Activated T-cell treated with anti-CD3 and anti-CD28 coated beads for 1 hour (primary cell): ENCODE data around the gene KIAA1328.

Experiments used
- DNase-seq: peaks from one replicate; pipeline ENCODE4 v3.0.0-alpha.2; 2020; ENCODE audit warnings: low read depth

Gene KIAA1328

DNA sequence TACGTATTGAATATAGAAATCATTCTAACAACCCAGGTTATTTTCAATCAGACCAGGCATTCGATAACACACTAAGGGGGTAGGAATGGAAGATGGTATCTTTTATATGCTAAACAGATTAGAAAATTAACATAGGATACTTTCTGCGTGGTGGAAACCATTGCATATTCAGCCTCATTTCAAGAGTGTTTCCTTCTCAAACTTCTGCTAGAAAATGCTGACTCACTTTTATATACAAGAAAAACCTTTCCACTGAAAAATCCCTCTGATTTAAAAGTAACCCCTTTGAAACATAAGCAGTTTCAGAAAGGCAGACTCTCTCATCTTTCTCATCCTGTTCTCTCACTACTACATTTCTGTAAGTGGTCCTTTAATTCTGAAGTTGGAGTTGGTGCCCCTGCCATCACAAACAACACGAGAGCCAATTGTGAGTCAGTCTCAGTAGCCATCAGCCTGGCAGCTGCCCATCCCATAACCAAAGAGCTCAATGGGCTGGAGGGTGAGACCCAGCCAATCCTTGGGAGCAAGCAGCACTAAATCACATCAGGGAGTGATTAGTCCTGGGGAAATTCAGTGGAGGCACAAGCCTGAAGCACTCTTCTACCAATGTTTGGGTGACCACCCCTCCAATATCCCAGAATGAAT lies 393.5 kb downstream of the KIAA1328 start:
- DNase-seq: no peak

DNA sequence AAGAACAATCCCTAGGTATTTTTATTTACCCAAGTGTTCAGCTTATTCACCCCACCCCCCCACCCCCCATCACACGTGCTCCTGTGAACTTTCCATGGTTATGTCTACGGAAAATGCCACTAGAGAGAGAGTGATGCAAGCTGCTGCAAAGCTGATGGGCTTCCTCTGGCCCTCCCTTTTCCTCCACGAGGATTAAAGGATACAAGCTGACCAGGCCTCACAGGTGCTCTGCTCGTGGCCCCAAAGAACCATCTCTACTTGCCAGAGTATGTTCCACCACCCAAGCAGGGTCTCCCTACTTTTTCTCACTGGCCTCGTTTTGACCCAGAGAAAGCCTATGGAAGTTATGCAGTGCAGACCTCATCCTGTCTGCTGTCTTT lies 394.1 kb downstream of the KIAA1328 start:
- no peak for DNase-seq

DNA sequence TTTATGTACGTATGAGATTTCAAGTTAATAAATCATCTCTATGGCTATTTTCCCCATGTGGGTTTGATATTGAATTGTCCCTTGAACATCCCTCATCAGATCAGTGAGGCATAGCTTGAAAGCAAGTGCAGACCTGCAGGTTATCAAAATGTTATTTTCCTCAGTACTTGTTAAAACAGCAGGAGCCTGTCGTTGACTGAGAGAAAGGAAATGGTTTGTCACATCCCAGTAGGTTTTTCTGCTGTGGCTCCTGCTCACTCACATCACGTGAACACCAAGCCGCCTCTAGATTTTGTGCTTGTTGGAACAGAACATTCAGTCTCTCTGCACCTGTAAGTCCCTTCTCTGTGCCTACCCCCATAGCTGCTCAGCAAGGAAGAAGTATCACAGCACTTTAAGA lies 396.4 kb downstream of the KIAA1328 start:
- no peak for DNase-seq

DNA sequence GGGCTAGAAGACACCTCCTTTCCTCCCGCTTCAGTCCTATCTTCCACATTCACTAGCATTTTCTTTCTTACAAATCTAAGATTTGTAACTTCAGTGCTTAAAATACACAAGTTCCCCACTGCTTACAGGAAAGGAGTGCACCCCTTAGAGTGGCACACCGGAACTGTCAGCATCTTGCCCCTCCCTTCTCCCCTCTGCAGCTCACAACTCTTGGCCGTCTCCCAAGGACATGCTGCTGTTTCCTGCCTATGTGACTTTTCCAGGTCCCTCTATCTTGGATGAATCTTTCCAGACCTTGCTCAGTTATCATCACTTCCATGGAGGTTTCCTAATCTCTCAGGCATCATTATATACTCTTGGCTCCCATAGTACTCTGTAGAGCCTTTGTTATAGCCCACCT lies 401.8 kb downstream of the KIAA1328 start:
- DNase-seq: no peak

DNA sequence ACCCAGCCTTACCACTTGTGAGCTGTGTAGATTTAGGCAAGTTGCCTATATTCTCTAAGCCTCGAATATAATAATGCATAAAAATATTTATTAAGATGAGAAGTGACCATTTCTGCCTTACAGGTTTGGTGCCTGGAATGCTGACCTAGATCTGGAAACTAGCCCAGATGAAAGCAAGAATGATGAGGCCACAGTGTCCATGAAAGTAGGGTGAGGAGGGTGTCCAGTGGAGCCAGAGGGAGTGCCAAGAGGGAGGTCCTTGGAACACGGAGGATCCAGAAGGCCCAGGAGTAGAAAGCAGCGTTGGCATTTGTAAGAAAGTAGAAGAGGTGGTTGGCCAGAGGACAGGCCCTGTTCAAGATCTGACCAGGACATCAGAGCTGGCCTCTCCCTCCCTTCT lies 402.3 kb downstream of the KIAA1328 start:
- no peak for DNase-seq

DNA sequence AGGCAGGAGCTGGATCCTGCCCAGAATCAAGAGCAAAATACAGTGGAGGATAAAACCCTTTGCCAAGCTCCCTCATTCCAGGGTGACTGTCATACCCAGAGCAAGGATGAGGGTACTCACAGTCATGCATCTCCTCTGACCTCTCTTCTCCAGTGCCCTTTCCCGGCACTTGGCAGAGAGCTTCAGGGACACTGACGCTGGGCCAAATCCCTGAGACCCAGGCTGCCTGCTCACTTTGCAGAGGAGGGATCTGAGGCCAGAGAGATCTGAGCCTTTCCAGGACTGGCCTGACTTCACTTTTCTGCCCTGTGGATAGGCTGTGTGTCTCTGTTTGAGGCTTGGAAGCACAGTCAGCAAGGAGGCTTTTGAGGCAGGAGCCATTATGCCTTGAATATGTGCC lies 406.7 kb downstream of the KIAA1328 start:
- DNase-seq: no peak

DNA sequence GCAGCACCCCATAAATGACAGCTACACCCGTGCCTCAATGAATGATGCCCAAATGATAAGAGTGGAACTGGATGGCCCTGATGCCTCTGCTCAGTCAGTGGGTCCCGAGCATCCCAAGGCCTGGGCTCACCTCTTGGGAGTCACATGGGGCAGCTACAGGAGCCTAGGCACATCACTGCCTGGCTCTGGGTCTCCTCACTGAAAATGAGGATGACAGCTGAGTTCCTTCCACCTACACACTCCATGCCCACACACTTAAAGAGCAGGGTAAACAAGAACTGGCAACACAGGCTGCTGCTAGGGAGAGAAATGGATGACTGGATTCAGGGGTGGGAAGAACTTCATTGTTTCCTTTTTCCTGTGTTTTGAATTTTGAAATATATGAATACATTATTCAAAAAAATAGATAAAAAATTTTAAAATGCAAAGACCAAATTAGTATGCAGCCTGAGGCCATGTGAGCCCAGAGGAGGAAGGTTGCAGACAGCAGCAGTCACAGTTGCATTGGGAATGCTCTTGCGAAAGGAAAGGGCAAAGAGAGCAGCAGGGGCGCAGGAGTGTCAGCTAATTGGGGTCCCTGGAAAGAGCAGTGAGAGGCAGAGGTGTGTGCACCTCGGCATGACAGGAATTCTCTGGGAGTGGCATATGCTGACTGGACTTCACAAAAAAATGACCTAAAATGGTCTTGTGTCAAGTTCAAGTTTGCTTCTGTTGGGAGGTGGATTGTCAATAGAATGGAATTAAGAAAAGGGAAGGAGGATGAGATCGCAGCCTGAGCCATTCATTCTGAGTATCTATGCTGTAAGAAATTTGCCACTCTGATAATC lies 409.6 kb downstream of the KIAA1328 start:
- DNase-seq: no peak

DNA sequence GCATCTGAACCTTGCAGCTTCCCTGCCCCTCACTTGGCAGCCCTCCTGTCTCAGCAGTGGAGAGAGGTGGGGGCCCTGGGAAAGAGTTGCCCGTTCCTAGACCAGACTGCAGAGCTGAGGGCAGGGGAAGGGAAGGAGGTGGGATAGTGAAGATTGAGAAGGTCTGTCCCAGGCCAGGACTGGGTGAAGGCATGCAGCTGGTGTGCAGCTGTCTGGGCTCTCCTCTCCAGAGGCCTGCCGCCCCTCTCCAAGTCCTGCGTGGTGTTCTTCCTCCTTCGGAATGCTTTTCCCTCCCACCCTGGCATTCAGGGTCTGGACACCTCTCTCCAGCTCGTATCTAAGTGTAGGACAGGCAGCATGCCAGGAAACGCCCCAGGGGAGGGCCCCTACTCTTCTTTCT lies 413.2 kb downstream of the KIAA1328 start:
- no peak for DNase-seq

DNA sequence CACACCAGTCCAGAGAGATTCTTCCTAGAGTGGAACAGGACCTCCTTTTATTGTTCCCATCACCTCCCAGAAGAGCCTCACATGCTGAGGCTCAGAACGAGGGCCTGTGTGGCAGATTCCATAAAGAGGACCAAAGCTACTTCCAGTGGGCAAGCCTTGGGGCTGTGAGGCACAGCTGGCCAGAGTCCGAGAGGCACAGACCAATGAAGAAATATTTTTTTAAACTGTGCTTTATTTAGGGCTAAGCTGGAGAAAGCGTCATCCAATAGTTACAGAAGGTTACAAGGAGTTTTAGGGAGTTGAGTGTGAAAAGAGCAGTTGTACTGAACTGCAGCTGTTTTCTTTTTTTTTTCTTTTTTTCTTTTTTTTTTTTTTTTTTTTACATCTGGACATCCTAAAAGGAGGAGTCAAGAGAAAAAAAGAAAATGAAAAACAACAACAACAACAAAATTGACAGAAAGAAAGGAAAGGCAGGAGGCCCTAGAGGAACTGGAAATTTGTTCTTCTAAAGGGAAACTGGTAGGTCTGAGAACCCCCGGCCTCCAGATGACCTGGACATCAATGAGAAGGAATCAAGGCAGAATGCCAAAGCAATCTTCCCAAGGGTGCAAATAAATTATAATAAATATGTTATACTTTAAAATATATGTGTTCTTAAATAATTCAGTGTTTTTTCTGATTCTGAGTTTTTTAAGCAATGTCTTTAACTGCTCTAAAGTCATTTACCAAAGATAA lies 414.1 kb downstream of the KIAA1328 start:
- DNase-seq: no peak

DNA sequence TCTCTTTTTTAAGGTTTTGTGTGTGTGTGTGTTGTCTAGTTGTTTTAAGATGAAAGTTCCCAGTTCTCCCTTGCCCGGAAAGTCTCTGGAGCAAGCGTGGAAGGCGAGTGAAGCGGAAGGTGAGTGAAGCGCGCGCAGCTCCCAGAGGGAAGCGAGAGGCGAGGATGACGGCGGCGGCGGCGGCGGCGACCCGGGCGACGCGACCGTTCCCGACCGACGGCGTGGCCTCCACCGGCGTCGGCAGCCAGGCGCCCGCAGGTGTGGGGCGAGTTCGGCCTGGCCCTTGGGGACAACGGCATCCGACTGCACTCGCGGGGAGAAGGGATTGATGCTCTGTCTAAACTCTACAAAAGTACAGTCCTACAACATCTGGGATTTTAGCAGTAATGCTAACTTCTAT lies 414.8 kb downstream of the KIAA1328 start:
- no peak for DNase-seq

DNA sequence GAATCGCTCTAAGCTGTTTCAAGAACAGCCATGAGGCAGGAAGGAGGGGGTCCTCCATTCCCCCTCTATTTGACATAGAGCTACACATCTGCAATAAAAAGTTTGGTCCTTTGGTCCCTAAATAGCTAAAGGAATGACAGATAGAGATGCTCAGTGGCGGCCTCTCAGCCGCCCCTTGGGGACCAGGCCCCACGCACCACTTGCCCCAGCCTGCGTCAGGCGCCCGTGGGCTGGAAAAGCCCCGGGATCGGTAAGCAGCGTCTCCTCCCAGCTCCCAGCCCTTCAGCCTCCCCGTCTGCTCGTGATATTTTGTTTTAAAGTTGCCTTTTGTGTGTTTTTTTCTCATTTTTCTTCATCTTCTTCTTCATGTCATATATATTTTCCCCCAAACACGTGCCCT lies 415.7 kb downstream of the KIAA1328 start:
- no peak for DNase-seq

DNA sequence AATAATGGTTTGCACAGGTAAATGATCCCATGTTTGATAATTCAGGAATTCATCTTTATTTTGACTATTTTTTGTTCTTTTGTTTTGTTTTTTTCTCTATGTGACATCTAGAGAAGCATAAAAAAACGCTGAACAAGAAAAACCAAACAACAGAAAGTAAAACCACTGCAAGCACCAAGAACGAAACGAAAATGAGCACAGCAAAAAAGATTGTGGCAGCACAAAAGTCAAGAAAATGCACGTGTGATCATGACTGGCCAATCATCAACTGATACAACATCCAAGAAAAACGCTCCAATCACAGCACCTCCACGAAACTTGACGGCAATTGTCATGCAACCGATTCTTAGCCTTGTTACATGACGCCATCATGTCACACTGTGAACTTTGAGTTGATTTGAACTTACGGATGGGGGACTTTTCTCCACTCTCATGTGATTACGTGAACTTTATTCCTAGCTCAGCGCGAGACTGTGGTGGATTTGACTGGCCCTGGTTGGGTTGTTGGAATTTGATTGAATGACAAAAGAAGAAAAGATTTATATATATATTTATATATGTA lies 417.9 kb downstream of the KIAA1328 start:
- no peak for DNase-seq

DNA sequence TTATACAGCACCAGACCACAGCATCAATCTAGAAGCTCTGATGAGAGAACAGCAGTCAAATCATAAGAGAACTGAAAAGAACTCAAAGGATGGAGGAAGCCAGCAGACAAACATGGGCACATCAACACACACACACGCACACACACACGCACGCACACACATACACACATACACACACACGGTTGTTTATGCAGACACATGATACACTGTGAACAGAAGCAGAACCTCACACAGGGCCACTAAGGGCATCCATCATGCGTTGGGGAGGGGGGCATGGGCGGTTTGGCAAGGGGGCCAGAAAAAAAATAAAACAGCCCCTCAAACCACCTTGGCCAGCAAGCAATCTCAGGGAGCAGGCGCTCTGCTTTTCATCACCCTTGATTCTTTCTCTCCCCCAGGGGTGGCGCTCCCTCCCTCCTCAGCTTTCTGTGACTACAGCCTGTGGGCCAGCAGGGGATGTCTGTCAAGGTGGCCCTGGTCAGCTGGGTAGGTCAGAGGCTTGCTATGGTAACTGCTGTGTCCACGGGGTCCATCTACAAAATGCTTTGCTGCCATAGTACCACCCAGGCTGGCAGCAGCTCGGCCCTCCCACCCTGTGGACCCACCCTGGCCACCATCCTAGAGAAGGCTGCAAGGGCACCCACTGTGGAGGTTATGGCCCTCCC lies 418.7 kb downstream of the KIAA1328 start:
- DNase-seq: no peak

DNA sequence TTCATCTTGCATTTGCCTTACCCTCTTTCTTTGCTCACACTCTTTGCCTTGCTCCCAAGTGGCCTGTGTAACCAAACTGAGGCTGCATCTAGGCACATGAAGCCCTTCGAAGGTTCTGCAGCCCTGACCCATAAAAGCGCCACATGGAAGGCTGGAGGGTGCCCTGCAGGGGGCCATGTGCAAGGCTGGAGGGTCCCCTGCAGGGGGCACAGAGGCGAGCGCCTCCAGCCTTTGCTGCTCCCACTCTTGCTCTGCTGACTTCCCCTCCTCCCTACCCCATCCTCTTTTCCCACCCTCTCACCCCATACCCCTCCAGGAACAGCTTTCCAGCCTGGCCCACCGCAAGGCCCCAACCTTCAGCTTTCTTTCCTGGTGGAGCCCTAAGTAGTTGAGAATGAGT lies 419.4 kb downstream of the KIAA1328 start:
- DNase-seq: no peak

DNA sequence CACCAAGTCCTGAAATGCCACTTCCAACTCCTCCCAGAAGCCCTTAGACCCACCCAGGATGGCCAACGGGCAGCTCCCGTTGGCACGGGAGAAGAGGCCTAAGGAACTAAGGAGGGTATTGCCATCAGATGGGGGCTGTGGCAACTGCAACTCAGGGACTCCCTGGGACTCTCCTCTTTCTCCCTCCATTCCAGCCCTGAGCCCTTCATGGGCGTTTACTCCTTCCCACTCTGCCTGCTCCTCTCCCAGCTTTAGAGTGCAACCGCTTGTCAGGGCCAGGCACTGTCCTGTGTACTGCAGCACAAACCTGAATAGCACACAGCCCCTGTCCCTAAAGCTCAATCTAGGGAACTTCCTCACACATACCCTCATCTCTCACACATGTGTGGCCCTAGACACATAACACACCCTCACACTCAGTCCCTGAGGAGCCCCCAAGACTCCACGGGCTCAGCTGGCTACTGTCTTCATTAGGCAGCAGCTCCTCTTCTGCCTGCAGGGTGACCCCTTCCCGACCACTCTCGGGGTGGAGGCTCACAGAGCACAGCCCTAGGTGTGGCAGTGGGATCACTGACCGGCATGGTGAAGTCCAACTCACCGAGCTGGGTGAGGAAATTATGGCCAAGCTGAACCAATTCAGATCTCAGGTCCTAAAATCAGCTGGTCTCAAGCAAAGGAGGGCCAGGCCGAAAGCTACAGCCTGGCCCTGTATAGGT lies 420.4 kb downstream of the KIAA1328 start:
- no peak for DNase-seq

DNA sequence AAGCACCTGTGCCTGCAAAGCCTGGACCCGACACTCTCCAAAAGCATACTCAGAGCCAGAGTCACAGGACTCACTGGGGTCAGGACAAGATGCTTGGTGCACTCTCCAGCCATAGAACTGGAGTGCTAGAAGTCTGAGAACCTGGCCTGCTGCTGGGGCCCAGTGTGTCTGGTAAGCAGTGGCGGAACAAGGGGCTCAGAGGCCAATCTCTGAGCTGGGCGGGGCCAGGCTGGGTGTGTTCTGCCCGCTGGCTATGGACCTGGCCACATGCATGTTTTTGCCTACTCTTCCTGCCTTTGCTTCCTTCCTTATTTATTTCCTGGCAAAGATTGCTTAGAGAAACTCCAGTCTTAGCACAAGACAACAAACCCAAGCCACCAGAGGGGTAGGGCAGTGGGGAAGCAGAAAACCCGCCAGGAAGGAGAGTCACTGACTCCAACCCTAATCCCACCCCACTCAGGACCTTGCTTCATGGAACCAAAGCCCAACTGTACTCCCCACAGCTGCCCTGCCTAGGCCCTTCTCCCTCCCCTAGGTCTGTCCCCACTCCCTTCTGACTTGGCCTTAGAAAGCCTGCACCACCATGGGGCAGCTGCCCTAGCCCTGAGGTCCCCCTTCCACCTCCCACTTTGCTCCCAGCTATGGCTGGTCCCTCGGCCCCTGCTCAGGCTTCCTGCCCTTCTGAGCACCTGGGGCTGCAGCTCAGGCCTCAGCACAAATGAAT lies 421.1 kb downstream of the KIAA1328 start:
- DNase-seq: no peak

DNA sequence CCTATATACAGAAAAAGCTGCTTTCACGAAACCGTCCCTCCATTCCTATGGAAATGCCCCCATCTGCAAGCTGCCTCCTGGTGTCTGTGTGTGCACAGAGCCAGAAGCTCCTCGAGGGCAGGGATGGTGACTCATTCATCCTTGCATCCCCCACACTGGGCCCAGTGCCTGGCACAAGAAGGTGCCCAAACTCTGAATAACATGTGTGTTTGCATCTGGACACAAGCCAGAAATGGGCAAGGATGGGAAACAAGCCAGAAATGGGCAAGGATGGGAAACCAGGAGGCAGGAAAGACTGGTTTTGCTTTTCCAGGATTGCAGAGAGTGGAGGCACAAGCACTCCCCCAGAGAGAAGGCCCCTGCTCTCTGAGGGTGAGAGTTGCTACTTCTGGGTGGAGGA lies 422.8 kb downstream of the KIAA1328 start:
- no peak for DNase-seq

DNA sequence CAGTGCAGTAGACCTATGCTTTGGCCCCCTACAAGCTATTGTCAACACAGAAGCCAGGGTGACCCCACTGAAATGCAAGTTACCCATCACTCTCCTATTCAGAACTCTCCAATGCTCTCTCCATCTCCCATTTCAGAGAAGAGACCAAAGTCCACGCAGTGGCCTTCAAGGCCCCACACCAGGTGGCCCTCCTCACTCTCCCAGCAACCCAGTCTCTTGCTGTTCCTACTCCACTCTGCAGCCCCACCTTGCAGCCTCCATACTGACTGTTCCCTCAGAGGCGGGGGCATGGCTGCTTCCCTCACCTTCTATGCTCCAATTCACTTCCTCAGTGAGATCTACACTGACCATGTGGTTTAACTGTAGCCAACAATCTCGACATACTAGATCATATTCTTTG lies 423.4 kb downstream of the KIAA1328 start:
- no peak for DNase-seq

DNA sequence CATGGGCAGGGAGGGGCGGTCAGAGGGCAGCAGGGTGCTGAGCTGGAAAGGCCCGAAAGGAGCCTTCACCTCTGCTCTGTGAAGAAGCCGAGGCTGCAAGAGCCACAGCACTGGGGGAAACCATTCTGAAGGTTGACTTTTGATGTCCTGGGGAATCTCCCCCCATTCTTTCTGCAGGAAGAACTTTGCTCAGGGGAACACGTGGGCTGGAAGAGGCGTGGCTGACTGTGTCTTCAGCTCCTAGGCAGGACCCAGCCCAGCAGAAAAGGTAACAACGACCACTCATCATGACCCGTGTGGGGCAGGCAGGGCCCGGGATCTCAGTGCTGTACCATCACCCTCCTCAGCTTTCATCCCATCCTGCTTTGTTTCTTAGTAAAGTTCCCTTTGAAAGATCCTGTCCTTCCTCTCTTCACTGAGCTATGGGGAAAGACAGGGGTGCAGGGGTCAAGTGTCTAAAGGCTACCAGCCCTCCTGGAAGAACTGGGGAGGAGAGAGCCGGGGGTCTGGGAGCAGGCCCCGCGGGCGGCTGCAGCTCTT lies 424.0 kb downstream of the KIAA1328 start:
- no peak for DNase-seq

DNA sequence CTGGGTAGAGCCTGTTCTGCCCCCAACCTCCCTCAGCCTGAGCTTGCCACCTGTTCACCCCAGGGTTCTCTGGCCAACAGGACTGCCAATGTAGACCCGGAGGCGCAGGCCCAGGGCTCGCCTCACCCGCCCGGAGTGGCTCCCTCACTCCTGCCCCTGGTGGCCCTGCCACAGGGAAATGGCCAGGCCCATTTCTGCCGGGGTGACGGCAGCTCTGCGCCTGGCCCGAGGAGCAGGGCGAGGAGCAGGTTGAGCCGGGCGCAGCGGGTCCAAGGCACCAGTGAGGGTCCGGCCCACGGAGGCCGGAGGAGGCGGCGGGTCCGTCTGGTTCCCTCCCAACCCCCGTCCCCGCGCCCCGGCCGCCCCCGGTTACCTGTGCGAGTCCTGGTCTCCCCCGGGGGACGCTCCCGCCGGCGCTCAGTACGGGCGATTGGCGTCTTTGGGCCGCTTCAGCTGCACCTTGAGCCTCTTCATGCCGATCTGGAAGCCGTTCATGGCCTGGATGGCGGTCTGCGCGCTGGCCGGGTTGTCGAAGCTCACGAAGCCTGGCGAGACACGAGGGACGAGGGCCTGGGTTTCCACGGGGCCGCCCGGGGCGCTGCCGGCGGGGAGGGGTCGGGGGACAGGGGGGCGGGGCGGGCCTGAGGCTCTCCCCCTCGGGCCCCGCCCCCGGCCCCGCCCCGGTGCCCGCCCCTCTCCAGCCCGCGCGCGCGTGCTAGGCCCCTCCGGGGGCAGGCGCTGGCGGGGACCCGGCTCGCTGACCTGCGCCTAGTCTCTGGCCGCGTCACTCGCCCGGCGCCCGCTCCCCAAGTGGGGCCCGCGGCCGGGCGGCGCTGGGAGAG lies 424.7 kb downstream of the KIAA1328 start:
- no peak for DNase-seq
